Stimulated activated CD8-positive, alpha-beta memory T cell treated with anti-CD3 and anti-CD28 coated beads, Interleukin-12 subunit alpha, Interleukin-12 subunit beta, amount 100 ng/mL, for 24 hours (primary cell): ENCODE data around the gene C7orf33.
"Not testable (repeated sequence)": the region's sequence is repeated elsewhere in the genome, so short reads cannot be mapped to it uniquely, and the experiment has no call there.

ENCODE experiments used
- DNase-seq: peaks from one replicate; pipeline ENCODE4 v3.0.0-alpha.2; 2020; ENCODE audit errors: extremely low read depth

C7orf33 gene

GRCh38 chr7:148580446-148580845, 10.1 kb upstream of the C7orf33 start:
- no peak for DNase-seq

- DNase-seq = no peak
Observed at GRCh38 chr7:148581624-148582023, 8.9 kb upstream of the C7orf33 start.

GRCh38 chr7:148584154-148584827, 6.3 kb upstream of the C7orf33 start:
- DNase-seq = no peak

- DNase-seq = no peak
Observed at GRCh38 chr7:148585399-148585798, 5.2 kb upstream of the C7orf33 start.

GRCh38 chr7:148587076-148587475, 3.5 kb upstream of the C7orf33 start:
- DNase-seq = no peak

GRCh38 chr7:148588168-148588567, 2.4 kb upstream of the C7orf33 start:
- no peak for DNase-seq

- no peak for DNase-seq
Observed at GRCh38 chr7:148588670-148589131, 1.9 kb upstream of the C7orf33 start.

- DNase-seq = no peak
Observed at GRCh38 chr7:148589640-148590039, 926 bp upstream of the C7orf33 start.

GRCh38 chr7:148596354-148596753, 5.8 kb downstream of the C7orf33 start:
- DNase-seq = not testable (repeated sequence)

- DNase-seq = no peak
Observed at GRCh38 chr7:148598351-148598750, 7.8 kb downstream of the C7orf33 start.

GRCh38 chr7:148605350-148605749, 14.8 kb downstream of the C7orf33 start:
- no peak for DNase-seq

GRCh38 chr7:148607151-148607661, 16.6 kb downstream of the C7orf33 start:
- no peak for DNase-seq

GRCh38 chr7:148609045-148609725, 18.6 kb downstream of the C7orf33 start:
- DNase-seq = no peak

- no peak for DNase-seq
Observed at GRCh38 chr7:148611692-148612091, 21.1 kb downstream of the C7orf33 start.

GRCh38 chr7:148615085-148615730, 24.6 kb downstream of the C7orf33 start:
- DNase-seq = no peak

- DNase-seq = no peak
Observed at GRCh38 chr7:148620749-148621359, 30.3 kb downstream of the C7orf33 start.

GRCh38 chr7:148621563-148621962, 31.0 kb downstream of the C7orf33 start:
- DNase-seq = no peak

- no peak for DNase-seq
Observed at GRCh38 chr7:148622887-148623585, 32.5 kb downstream of the C7orf33 start.

- no peak for DNase-seq
Observed at GRCh38 chr7:148623586-148624282, 33.2 kb downstream of the C7orf33 start.

GRCh38 chr7:148624735-148625134, 34.2 kb downstream of the C7orf33 start:
- no peak for DNase-seq

- no peak for DNase-seq
Observed at GRCh38 chr7:148625342-148625741, 34.8 kb downstream of the C7orf33 start.
